Bronchial epithelial cell (primary cell): ENCODE data around the gene ZSWIM4. TPM values are rescaled to one million over a fixed set of nuclear protein-coding genes. Genes with fewer than 3 reads are reported as not detected.

Experiments used
- DNase-seq: peaks from one replicate; pipeline ENCODE4 v3.0.0-alpha.2; 2010; ENCODE audit warnings: low read depth
- FAIRE-seq: peaks from 2 replicates; lab custom pipeline; 2011; peaks lifted over from hg19 to GRCh38; lab: Jason Lieb, UNC
- H3K27me3 ChIP-seq: 2 replicates; pipeline ENCODE4 v1.5.1; 2011; ENCODE audit warnings: low read length; ENCODE audit not compliant: control insufficient read depth, insufficient read depth
- H3K36me3 ChIP-seq: 2 replicates; pipeline ENCODE4 v1.5.1; 2011; ENCODE audit warnings: low read length; ENCODE audit not compliant: control insufficient read depth, insufficient read depth
- H3K4me3 ChIP-seq: 2 replicates; pipeline ENCODE4 v1.5.1; 2011; ENCODE audit warnings: mild to moderate bottlenecking, low read depth, low read length, control low read depth
- CTCF ChIP-seq: IDR thresholded peaks from 2 replicates; pipeline ENCODE4 v1.5.1; 2011; ENCODE audit warnings: mild to moderate bottlenecking, moderate library complexity, low read length, control low read depth, inconsistent platforms; ENCODE audit not compliant: insufficient read depth, severe bottlenecking
- total RNA-seq: library from RNA; depleted of rRNA; stranded (reverse); fragments of >200 nt; gene quantifications from 2 replicates; pipeline ENCODE4 v1.2.1, GENCODE V29; 2014

ZSWIM4 gene
- total RNA-seq, 1 donor from 2014 or later = 3.2 TPM

DNA sequence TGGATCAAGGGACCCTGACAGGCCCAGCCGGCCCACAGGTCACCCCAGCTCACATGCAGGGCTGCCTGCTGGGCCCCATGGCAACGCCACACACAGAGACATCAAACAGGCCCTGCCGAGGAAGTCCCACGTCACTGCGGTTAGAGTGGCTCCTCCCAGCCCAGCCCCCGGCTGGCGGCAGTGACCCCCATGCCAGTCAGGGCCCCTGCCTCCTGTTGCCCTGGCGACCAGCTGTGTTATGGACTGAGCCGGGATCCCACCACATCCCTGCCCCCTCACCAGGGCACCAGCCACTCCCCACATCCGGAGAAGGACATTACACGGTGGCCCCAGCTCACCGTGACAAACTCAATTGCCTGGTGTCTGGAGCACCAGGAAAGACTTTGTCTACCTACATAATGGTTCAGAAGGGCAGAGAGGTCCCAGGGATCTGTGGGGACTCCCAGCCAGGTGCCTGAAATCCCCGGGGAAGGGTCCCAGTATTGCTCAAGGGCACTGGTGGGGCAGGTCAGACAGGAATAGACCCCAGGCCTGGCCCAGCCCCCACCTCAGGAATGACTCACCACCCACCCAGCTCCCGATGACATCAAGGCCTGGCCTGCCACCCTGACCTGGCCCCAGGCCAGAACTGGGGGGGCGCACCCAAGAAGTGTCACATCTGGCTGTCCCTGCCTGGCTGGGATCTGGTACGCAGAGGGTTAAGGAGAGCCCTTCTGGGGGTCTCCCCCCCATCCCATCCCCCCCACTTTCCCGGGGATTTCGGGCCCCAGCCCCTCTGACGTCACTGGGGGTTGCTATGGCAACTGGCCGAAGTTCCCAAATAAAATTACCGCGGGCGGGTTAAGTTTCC, 51.5 kb downstream of the ZSWIM4 start:
- peak overlapping the region; percentile 50 for H3K4me3 ChIP-seq
- H3K27me3 ChIP-seq = no peaks in the 10 kb centered on the region
- DNase-seq (peak; percentile 85), FAIRE-seq (no peak)
- TF ChIP-seq CTCF = no peak
- peaks cover 1% of the 10 kb centered on the region for H3K36me3 ChIP-seq

DNA sequence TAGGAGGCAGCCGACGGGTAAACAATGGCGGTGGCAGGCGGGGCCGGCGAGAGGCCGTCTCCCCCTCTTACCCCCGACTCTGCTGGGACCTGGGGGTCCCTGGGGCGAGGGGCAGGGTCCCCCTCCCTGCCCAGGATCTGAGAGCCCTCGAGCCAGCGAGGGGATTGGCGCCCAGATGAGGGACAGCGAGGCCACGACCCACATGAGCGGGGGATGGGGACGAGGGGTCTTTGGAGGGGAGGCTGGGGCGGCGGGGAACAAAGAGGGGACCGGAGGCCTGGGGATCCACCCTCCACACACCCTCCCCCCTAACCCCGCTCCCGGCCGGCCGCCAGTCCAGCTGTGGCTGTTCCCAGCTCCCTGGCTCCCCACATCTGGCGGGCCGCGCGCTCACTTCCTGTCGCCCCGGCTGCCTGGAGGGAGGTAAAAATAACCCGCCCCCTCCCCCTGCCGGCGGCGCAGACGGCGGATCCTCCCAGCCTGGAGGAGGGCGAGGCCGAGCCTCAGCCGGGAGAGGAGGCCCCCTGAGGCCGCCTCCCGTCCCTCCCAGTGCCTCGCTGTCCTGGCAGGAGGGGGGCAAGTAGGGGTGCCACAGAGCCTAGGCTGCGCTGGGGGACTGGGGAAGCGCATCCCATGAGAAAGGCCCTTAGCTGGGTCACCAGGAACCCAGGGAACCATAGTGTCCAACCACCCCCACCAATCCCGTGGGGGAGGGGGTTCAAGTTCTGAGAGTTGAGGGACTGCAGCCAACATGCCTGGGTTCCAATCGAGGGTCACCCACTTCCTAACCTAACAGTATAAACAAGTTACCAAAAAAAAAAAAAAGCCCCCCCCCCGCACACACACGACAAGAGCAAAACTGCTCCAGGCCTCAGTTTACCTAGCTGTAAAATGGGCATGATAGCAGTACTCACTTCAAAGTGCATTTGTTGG, 52.4 kb downstream of the ZSWIM4 start:
- peak; percentile 25 for TF ChIP-seq CTCF
- DNase-seq (peak; percentile 71), FAIRE-seq (no peak)
- H3K27me3 ChIP-seq = no peaks in the 10 kb centered on the region
- H3K36me3 ChIP-seq = no peaks in the 10 kb centered on the region
- peak overlapping the region; percentile 50 for H3K4me3 ChIP-seq

GRCh38 chr19:13848340-13848677, 53.1 kb downstream of the ZSWIM4 start:
- FAIRE-seq (no peak), DNase-seq (no peak)
- Histone ChIP-seq H3K36me3 (no peaks in the 10 kb centered on the region), H3K27me3 (no peaks in the 10 kb centered on the region), H3K4me3 (no peak overlapping the region)
- TF ChIP-seq CTCF = no peak

GRCh38 chr19:13848798-13849676, 53.8 kb downstream of the ZSWIM4 start:
- no peaks in the 10 kb centered on the region for H3K27me3 ChIP-seq
- FAIRE-seq = no peak
- no peaks in the 10 kb centered on the region for H3K36me3 ChIP-seq
- no peak overlapping the region for H3K4me3 ChIP-seq
- no peak for DNase-seq
- no peak for TF ChIP-seq CTCF
